Body of pancreas (tissue), 4 donors: ENCODE measurements around the gene SHISAL1. TPM values are rescaled to one million over a fixed set of nuclear protein-coding genes. Genes with fewer than 3 reads are reported as not detected.

Experiments used
- ATAC-seq: fragments of 150-250 bp; one replicate; pipeline ENCODE4 v1.9.1; 2016
- DNase-seq, 4 donors: peaks; one replicate each; pipeline ENCODE4 v3.0.0-alpha.2; 2019
- H3K27ac ChIP-seq, 4 donors: fragments of 200-600 bp; sonication (generic); 1 replicate in 3 of 4; 2 replicates in 1 of 4; pipeline versions ENCODE4 v1.5.1 to v1.6.1; 2016 to 2019; ENCODE audit warnings: mild to moderate bottlenecking in 1 of 4, mixed read lengths in 1 of 4, moderate library complexity in 1 of 4
- H3K27me3 ChIP-seq, 2 donors: fragments of 200-600 bp; sonication (generic); one replicate each; pipeline ENCODE4 v1.6.0; 2016; ENCODE audit warnings: mild to moderate bottlenecking in 1 of 2
- H3K36me3 ChIP-seq, 2 donors: fragments of 200-600 bp; sonication (generic); replicated peaks in 1 of 2; 2 replicates each; pipeline ENCODE4 v1.5.1; 2016; ENCODE audit warnings: low read depth in 2 of 2; ENCODE audit not compliant: insufficient read depth in 1 of 2
- H3K4me1 ChIP-seq: fragments of 200-600 bp; sonication (generic); one replicate; pipeline ENCODE4 v1.6.0; 2016
- H3K4me3 ChIP-seq, 2 donors: fragments of 200-600 bp; sonication (generic); 1 replicate in 1 of 2; 2 replicates in 1 of 2; pipeline ENCODE4 v1.5.1; 2016 to 2019
- H3K9me3 ChIP-seq, 3 donors: fragments of 200-600 bp; sonication (generic); 1 replicate in 2 of 3; 2 replicates in 1 of 3; pipeline ENCODE4 v1.5.1; 2016
- POLR2A ChIP-seq, 3 donors: fragments of 450-650 bp; IDR thresholded peaks; one replicate each; pipeline ENCODE4 v1.6.1; 2016; ENCODE audit warnings: antibody characterized with exemption in 3 of 3, mild to moderate bottlenecking in 2 of 3
- WGBS, 2 donors: methylation state at CpG; one replicate each; pipeline ENCODE4 v1.1.5; 2017; 5-methylcytosine and 5-hydroxymethylcytosine counted together
- intact Hi-C: fragments of 100-400 bp; cut with DNase I; formaldehyde crosslinking; loops from one replicate; pipeline ENCODE4 v1.15.1; 2023
- total RNA-seq, 2 donors: library from RNA; depleted of rRNA; stranded (reverse); fragments of >200 nt; gene quantifications; one replicate each; pipeline ENCODE4 v1.1.0, GENCODE V29; 2016
- TF ChIP-seq, protein P1 (sequence below), 7 experiments: fragments of 450-650 bp in 4 of 7; fragments of 200-600 bp in 3 of 7; sonication (generic) in 3 of 7; IDR thresholded peaks; one replicate each; pipeline ENCODE4 v1.5.1; 2016 to 2019; ENCODE audit warnings: antibody characterized with exemption in 7 of 7

Gene SHISAL1
- total RNA-seq, 2 donors from 2014 or later: 0.78 to 1.6 TPM

DNA sequence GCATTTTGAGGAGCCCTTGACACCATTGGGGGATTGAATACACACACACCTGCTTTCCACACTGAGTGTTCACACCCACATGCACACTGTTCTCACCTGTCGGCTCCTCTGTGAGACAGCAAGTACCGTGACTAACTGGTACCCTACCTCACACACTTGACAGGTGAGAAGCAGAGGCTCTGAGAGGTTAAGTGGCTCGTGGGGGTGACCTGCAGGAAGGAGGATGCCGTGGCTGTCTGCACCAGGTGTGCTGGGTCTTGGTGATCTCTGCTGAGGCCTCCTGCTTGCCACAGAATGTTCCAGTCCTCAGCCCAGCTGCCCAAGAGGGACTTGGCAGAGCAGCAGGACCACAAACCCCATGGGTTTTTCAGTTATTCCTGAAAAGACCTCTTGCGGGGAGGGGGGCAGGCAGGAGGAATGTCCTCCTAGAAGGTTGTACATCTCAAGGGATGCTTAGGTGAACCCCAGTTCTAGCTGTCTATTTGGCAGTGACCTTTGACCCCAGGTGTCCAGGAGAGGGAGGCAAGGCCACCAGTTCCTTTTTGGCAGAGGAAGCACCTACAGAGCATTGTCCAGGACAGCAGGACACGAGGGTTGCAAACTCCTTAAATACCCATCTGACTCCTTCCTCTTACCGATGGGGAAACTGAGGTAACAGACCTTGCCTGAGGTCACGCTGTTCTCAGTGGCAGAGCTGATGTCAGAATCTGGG lies 66.0 kb downstream of the SHISAL1 start:
- no peak for DNase-seq
- H3K4me1 ChIP-seq: no peaks in the 10 kb centered on the region
- H3K36me3 ChIP-seq: no peaks in the 10 kb centered on the region
- no peak overlapping the region for H3K27ac ChIP-seq
- TF ChIP-seq, protein P1, sequence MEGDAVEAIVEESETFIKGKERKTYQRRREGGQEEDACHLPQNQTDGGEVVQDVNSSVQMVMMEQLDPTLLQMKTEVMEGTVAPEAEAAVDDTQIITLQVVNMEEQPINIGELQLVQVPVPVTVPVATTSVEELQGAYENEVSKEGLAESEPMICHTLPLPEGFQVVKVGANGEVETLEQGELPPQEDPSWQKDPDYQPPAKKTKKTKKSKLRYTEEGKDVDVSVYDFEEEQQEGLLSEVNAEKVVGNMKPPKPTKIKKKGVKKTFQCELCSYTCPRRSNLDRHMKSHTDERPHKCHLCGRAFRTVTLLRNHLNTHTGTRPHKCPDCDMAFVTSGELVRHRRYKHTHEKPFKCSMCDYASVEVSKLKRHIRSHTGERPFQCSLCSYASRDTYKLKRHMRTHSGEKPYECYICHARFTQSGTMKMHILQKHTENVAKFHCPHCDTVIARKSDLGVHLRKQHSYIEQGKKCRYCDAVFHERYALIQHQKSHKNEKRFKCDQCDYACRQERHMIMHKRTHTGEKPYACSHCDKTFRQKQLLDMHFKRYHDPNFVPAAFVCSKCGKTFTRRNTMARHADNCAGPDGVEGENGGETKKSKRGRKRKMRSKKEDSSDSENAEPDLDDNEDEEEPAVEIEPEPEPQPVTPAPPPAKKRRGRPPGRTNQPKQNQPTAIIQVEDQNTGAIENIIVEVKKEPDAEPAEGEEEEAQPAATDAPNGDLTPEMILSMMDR (IDR thresholded peaks at IDR 0.05): no peak
- TF ChIP-seq POLR2A (IDR thresholded peaks at IDR 0.05): no peak
- ATAC-seq: no peak
- 88% methylated on average over 7 of the region's 8 CpGs; no CpG with 5 or more reads in 1 of the 2 donors for WGBS, 2 donors
- no peaks in the 10 kb centered on the region for H3K27me3 ChIP-seq
- H3K9me3 ChIP-seq: peaks cover 0 to 11% (median 0%) of the 10 kb centered on the region in 3 donors
- intact Hi-C loops: no loop called here
- H3K4me3 ChIP-seq: no peak overlapping the region

DNA sequence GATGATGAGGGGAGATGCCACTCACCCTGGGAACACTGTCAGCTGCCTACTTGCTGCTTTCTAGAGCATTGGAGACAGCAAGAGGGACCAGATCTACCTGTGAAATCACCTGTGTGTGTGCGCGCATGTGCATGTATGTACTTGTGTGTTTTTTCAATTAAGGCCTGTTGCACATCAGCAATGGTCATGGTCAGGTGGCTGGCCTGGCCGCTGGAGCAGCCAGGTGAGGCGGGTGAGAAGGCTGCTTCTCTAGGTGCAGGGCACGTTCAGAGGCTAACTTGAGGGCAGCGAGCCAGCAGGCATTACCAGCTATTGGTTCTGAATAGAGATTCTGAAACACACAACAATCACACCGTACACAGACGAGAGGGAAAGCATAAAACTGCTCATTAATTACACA lies 66.9 kb downstream of the SHISAL1 start:
- intact Hi-C loops: no loop called here
- ATAC-seq: no peak
- Histone ChIP-seq H3K4me3 (no peak overlapping the region), H3K4me1 (no peaks in the 10 kb centered on the region), H3K27me3 (no peaks in the 10 kb centered on the region), H3K27ac (no peak overlapping the region), H3K36me3 (no peaks in the 10 kb centered on the region), H3K9me3 (peaks cover 0 to 10% (median 0%) of the 10 kb centered on the region in 3 donors)
- 74 to 81% methylated on average over 8 of the region's 8 CpGs for WGBS, 2 donors
- TF ChIP-seq, protein P1 (IDR thresholded peaks at IDR 0.05): no peak
- no peak for TF ChIP-seq POLR2A (IDR thresholded peaks at IDR 0.05)
- DNase-seq: no peak

DNA sequence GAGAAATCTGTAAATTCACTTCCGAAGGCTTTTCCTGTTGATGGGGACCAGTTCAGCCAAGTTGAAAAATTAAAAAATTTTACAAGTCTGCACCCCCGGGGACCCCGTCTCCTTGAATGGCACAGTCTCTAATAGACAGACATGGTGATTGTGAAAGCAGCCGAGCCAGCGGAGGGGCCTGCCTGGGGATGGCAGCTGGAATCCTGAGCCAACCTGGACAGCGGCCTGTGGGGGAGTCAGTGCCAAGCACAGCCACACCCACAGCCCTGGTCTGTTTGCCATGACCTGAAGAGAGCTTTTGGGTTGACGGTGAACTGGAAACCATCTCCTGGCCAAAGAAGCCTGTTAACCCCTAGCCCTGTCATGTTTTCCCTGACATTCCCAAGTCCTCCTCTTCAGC lies 67.3 kb downstream of the SHISAL1 start:
- no peaks in the 10 kb centered on the region for H3K4me1 ChIP-seq
- TF ChIP-seq, protein P1 (IDR thresholded peaks at IDR 0.05): no peak
- no peak for TF ChIP-seq POLR2A (IDR thresholded peaks at IDR 0.05)
- intact Hi-C loops: no loop called here
- WGBS, 2 donors: 86 to 89% methylated on average over 7 of the region's 7 CpGs
- no peaks in the 10 kb centered on the region for H3K36me3 ChIP-seq
- peaks cover 0 to 6% (median 0%) of the 10 kb centered on the region in 3 donors for H3K9me3 ChIP-seq
- DNase-seq: no peak
- no peak overlapping the region for H3K27ac ChIP-seq
- ATAC-seq: no peak
- no peak overlapping the region for H3K4me3 ChIP-seq
- no peaks in the 10 kb centered on the region for H3K27me3 ChIP-seq

DNA sequence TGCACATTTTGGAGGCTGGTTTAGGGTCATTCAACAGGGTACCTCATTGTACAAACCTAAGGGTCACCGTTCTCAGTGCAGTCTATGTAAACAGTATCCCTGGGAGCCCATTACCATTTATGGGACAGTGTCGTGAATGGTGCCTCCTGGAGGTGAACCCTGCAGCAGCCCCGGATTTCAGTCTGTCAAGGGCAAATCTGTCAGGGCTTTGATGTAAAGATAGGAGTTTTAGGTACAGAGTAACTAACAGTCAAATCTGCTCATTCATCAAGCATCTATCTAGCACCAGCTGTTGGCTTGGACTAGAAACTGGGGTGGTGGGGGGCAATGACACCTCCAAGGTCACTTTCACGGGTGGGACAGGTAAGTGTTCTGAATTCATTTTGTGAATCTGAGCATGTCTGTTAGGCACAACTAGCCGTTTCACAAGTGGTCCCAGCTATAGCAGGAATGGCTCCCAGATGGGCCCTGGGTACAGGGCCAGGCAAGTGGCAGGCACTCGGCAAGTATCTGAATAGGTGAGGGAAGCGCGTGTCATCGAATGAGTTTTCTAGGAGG lies 68.4 kb downstream of the SHISAL1 start:
- TF ChIP-seq, protein P1 (IDR thresholded peaks at IDR 0.05): no peak
- no peak for TF ChIP-seq POLR2A (IDR thresholded peaks at IDR 0.05)
- Histone ChIP-seq H3K27me3 (no peaks in the 10 kb centered on the region), H3K4me3 (no peak overlapping the region), H3K9me3 (no peaks in the 10 kb centered on the region), H3K36me3 (no peaks in the 10 kb centered on the region), H3K27ac (no peak overlapping the region), H3K4me1 (no peaks in the 10 kb centered on the region)
- DNase-seq (no peak), ATAC-seq (no peak)
- intact Hi-C loops: no loop called here
- 78 to 80% methylated on average over 9 of the region's 9 CpGs for WGBS, 2 donors

DNA sequence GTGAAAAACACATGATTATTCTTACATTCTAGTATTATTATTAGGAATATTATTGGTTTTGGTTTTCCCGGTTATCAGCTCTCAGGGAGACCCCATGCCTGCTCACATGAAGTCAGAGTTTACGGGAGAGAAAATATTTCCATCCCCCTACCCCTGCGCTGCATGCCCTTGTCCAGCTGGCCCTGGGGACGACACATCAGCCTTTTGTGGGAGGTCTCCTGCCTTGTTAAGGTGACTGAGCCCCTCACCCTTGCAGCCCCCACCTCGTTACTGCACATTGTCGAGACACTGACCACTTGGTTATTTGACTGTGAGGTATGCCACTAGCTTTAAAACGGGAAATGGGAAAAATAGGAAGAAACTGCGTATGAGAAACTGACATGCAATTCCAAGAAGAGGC lies 69.0 kb downstream of the SHISAL1 start:
- intact Hi-C loops: no loop called here
- no peaks in the 10 kb centered on the region for H3K27me3 ChIP-seq
- H3K36me3 ChIP-seq: no peaks in the 10 kb centered on the region
- WGBS, 2 donors: 63 to 75% methylated on average over 8 of the region's 8 CpGs
- no peaks in the 10 kb centered on the region for H3K9me3 ChIP-seq
- no peaks in the 10 kb centered on the region for H3K4me1 ChIP-seq
- ATAC-seq (no peak), DNase-seq (no peak)
- TF ChIP-seq, protein P1 (IDR thresholded peaks at IDR 0.05): no peak
- no peak for TF ChIP-seq POLR2A (IDR thresholded peaks at IDR 0.05)
- no peak overlapping the region for H3K27ac ChIP-seq
- no peak overlapping the region for H3K4me3 ChIP-seq
